Memory B cell (primary cell): ENCODE data around the gene AGRN.
"Not testable (repeated sequence)": the region's sequence is repeated elsewhere in the genome, so short reads cannot be mapped to it uniquely, and the experiment has no call there.

Source experiments
- ATAC-seq: fragments of 150-1000 bp; cut with Tn5 transposase; 2 replicates; pipeline ENCODE4 v1.10.0; 2021; ENCODE audit warnings: low read depth, mild to moderate bottlenecking, moderate library complexity
- DNase-seq, 2 donors: peaks; one replicate each; pipeline ENCODE4 v3.0.0; 2022; ENCODE audit warnings: low spot score in 2 of 2
- H3K27ac Mint-ChIP-seq: one replicate; pipeline ENCODE4 v1.8.0; 2022; ENCODE audit warnings: mild to moderate bottlenecking, moderate library complexity, mixed read lengths
- H3K27me3 Mint-ChIP-seq: one replicate; pipeline ENCODE4 v1.8.0; 2022; ENCODE audit warnings: mixed read lengths
- H3K36me3 Mint-ChIP-seq: one replicate; pipeline ENCODE4 v1.8.0; 2022; ENCODE audit warnings: mild to moderate bottlenecking, mixed read lengths
- H3K4me1 Mint-ChIP-seq: one replicate; pipeline ENCODE4 v1.8.0; 2022; ENCODE audit warnings: mixed read lengths
- H3K4me3 Mint-ChIP-seq: one replicate; pipeline ENCODE4 v1.8.0; 2022; ENCODE audit warnings: mild to moderate bottlenecking, moderate library complexity, mixed read lengths
- H3K9me3 Mint-ChIP-seq: one replicate; pipeline ENCODE4 v1.8.0; 2022; ENCODE audit warnings: mixed read lengths

Gene AGRN

DNA sequence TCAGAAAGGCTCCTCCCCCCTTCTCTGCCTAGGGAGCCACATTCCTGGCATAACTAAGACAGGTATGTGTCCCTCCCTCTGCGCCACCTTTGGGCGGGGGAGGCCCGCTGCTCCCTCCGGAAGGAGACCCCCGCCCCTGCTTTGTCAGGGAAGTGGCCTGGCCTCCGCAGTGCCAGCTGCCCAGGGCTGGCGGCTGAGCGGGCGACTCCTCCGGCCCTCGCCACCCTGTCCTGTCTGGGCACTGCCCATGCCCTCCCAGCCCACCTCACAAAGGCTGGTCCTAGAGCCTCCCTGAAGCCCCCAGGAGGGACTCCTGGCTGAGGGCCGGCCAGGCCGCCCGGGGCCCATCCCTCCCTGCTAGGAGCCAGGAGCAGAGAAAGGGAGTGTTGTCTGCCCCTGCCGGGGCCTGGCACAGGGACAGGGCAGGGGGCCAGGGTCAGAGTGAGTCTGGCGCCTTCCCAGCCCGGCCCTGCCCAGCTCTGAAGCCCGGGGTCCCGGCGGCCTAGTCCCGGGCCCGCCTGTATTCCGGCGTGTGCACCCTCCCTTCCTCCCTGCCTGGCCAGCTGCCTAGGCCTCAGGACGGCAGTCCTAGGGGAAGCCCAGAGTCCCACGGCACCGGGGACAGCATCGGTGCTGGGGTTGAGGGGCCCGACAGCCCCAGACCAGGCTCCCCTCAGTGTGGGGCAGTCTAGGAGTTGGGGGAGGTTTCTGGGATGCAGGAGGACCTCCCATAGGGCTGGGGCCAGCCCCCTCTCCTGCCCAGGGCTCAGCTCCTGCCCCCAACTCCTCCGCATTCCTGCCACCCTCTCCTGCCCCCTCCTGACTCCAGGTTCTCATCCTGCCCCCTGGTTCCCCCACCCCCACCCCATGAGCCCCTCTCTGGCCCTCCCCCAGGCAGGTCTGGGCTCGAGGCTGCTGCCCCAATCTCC, 5.1 kb downstream of the AGRN start:
- no peak for DNase-seq
- ATAC-seq: no peak
- H3K27ac Mint-ChIP-seq: no peak overlapping the region

DNA sequence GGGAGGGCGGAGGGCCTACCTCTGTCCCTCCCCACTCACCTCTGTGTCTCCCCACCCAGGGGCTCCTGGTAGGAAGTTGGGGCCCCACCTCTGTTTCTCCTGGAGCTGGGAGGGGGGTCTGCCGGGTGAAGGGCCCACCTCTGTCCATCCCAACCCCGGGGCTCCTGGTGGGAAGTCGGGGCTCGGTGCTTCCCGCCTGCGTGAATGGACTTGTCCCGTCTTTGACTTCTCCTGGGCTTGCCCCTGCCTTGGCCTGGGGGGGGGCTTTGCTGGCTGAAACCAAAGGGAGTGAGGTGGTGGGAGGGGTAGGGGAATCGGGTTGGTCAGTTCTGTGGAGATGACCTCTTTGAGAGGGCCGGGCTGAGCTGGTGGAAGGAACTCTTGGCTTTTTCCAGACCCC, 5.8 kb downstream of the AGRN start:
- Mint-ChIP-seq H3K36me3 (no peaks in the 10 kb centered on the region), H3K4me1 (peaks cover 11% of the 10 kb centered on the region), H3K27ac (no peak overlapping the region), H3K27me3 (peaks cover 7% of the 10 kb centered on the region), H3K9me3 (no peaks in the 10 kb centered on the region), H3K4me3 (no peak overlapping the region)
- ATAC-seq: no peak
- DNase-seq: no peak

More for the DNA sequence above, 5.1 kb downstream of the AGRN start:
- peaks cover 7% of the 10 kb centered on the region for H3K27me3 Mint-ChIP-seq
- H3K9me3 Mint-ChIP-seq: no peaks in the 10 kb centered on the region
- peaks cover 11% of the 10 kb centered on the region for H3K4me1 Mint-ChIP-seq
- no peak overlapping the region for H3K4me3 Mint-ChIP-seq
- H3K36me3 Mint-ChIP-seq: no peaks in the 10 kb centered on the region

GRCh38 chr1:1026599-1027413, 6.9 kb downstream of the AGRN start:
- no peak for ATAC-seq
- no peaks in the 10 kb centered on the region for H3K9me3 Mint-ChIP-seq
- peaks cover 7% of the 10 kb centered on the region for H3K27me3 Mint-ChIP-seq
- no peak for DNase-seq
- H3K4me3 Mint-ChIP-seq: no peak overlapping the region
- no peak overlapping the region for H3K27ac Mint-ChIP-seq
- no peaks in the 10 kb centered on the region for H3K36me3 Mint-ChIP-seq
- H3K4me1 Mint-ChIP-seq: peaks cover 9% of the 10 kb centered on the region

- DNase-seq (no peak), ATAC-seq (no peak)
- H3K36me3 Mint-ChIP-seq: no peaks in the 10 kb centered on the region
- H3K27ac Mint-ChIP-seq: no peak overlapping the region
- H3K4me1 Mint-ChIP-seq: peaks cover 13% of the 10 kb centered on the region
- H3K4me3 Mint-ChIP-seq: no peak overlapping the region
- H3K27me3 Mint-ChIP-seq: peaks cover 7% of the 10 kb centered on the region
- no peaks in the 10 kb centered on the region for H3K9me3 Mint-ChIP-seq
Measured at GRCh38 chr1:1027791-1028190, 7.9 kb downstream of the AGRN start.

DNA sequence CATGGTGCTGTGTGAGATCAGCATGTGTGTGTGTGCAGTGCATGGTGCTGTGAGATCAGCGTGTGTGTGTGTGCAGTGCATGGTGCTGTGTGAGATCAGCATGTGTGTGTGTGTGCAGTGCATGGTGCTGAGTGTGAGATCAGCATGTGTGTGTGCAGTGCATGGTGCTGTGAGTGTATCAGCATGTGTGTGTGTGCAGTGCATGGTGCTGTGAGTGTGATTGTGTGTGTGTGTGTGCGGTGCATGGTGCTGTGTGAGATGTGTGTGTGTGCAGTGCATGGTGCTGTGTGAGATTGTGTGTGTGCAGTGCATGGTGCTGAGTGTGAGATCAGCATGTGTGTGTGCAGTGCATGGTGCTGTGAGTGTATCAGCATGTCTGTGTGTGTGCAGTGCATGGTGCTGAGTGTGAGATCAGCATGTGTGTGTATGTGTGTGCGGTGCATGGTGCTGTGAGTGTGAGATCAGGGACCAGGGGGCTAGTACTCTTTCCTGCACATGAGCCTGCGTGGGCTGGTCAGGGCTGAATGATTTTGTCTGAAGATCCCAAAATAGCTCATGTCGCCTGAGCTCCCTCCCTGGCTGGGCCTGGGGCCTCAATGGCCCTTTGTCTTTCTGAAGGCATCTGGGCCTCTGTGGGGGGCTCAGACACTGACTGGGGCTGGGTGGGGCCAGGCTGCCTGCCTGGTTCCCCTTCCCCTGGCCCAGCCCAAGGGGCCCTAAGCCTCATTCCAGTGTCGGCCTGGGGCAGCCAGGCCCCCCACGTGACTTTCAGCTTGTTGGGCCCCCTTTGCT, 11.1 kb downstream of the AGRN start:
- H3K27ac Mint-ChIP-seq, ATAC-seq, H3K9me3 Mint-ChIP-seq, H3K36me3 Mint-ChIP-seq, H3K27me3 Mint-ChIP-seq, H3K4me3 Mint-ChIP-seq, DNase-seq: not testable (repeated sequence)
- peaks cover 17% of the 10 kb centered on the region for H3K4me1 Mint-ChIP-seq

DNA sequence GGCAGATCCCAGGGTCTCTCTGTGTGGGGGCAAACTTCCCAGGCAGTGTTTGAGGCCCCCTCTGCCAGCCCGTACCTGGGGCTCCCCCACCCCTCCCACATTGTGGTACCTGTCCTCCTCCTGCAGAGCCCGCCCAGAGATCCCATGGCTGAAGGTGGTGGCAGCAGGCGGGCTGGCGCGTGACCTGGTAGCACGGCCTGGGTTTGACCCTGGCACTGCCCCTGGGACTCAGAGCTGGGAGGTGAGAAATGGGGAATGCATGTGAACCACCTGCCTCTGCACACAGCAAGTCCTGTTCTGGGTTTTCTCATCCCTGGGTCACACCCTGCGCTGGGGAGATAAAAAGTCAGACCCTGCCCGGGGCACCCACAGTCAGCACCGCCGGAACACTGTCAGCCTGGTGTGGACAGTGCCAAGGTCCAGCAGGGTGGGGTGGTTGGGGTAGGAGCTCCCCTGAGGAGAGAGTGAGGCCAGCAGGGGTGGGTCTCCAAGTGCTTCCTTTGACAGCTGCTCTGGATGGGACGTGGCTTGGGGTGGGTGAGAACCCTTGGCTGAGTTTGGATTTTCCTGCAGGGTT, 11.8 kb downstream of the AGRN start:
- no peak for ATAC-seq
- Mint-ChIP-seq H3K36me3 (no peaks in the 10 kb centered on the region), H3K4me1 (peaks cover 18% of the 10 kb centered on the region), H3K9me3 (no peaks in the 10 kb centered on the region), H3K27ac (peak overlapping the region; percentile 73), H3K27me3 (peaks cover 5% of the 10 kb centered on the region), H3K4me3 (peak overlapping the region; percentile 76)
- DNase-seq: no peak

DNA sequence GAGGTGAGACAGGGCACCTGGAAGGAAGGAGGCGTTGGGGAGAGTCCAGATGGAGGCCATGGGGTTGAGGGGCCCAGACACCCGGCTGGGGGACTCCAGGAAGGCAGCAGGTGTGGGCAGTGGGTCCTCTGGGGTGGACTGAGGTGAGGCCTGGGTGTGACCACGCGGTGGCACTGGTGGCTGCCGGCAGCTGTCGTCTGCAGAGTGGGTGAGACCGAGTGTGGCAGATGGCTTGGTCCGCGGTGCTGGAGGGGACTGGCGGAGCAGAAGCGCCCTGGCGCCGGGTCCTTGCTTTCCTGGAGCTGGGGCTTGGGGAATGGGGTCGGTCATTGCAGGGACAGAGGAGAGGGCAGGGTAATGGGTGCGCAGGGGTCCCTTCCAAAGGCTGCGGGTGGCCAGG, 12.5 kb downstream of the AGRN start:
- H3K36me3 Mint-ChIP-seq: no peaks in the 10 kb centered on the region
- no peaks in the 10 kb centered on the region for H3K9me3 Mint-ChIP-seq
- DNase-seq (no peak), ATAC-seq (no peak)
- peak overlapping the region; percentile 73 for H3K27ac Mint-ChIP-seq
- H3K4me1 Mint-ChIP-seq: peaks cover 18% of the 10 kb centered on the region
- H3K27me3 Mint-ChIP-seq: peaks cover 3% of the 10 kb centered on the region
- H3K4me3 Mint-ChIP-seq: peak overlapping the region; percentile 76

DNA sequence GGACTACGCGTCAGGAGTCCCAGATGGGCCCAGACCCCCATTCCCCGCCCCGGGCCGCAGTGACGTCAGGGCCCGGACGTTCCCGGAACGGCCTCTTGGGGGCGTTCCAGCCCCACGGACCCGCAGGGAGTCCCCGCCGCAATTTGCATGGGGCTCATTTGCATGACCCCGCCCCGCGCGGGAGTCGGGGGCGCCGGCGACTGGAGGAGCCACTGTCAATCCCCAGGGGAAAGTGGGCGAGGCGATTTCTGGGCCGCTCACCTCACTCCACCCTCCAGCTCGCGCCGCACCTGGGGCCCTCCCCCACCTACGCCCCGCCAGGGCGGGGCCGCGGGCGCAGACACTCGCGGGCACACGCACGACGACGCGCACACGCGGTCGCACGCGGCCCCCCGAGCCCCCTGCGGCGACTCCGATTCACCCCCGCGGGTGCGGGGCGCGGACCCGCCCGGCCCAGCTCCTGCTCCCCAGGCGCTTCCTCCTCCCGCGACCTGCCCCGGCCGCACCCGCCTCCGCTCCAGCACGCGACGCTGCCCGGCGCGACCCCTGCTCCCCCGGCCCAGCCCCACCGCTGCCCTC, 13.2 kb downstream of the AGRN start:
- DNase-seq (peak; percentile 97 to 98), ATAC-seq (peak; percentile 92)
- Mint-ChIP-seq H3K4me3 (peak overlapping the region; percentile 61), H3K9me3 (no peaks in the 10 kb centered on the region), H3K4me1 (peaks cover 22% of the 10 kb centered on the region), H3K36me3 (no peaks in the 10 kb centered on the region), H3K27me3 (peaks cover 2% of the 10 kb centered on the region), H3K27ac (no peak overlapping the region)

DNA sequence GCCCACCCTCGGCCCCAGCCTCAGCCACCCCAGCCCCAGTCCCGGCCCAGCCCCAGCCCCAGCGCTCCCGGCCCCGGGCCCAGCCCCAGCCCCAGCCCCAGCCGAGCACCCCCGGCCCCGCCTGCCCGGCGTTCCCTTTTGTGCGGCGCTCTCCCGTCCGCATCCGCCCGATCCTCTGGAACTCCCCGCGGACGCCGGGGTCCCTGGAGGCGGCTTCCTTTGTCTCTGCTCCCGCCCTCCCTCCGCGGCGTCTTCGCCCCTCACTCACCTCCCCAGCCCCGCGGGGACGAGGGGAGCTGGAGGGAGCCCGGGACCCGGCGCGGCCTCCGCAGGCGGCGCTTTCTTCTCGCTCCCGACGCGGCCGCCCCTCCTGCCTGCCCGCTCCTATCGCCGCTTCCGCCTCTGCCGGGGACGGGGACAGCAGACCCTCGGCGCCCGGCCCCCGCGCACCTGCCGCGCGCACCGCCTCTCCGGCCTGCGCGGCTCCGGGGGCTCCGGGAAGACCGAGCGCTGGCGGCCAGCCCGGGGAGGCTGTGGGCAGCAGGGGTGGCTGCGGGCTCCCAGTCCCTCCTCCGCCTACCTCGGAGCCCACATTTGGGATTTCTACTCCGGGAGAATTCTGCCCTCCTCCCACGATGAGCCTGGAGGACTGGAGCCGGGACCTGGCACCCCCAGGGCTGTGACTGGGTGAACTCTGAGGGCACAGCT, 14.0 kb downstream of the AGRN start:
- H3K4me3 Mint-ChIP-seq: peak overlapping the region; percentile 79
- DNase-seq (peak in 1 of 2 donors; percentile 42), ATAC-seq (no peak)
- no peaks in the 10 kb centered on the region for H3K36me3 Mint-ChIP-seq
- H3K27ac Mint-ChIP-seq: no peak overlapping the region
- H3K4me1 Mint-ChIP-seq: peaks cover 29% of the 10 kb centered on the region
- peaks cover 6% of the 10 kb centered on the region for H3K27me3 Mint-ChIP-seq
- no peaks in the 10 kb centered on the region for H3K9me3 Mint-ChIP-seq

GRCh38 chr1:1034439-1034781, 14.5 kb downstream of the AGRN start:
- peaks cover 8% of the 10 kb centered on the region for H3K27me3 Mint-ChIP-seq
- H3K4me3 Mint-ChIP-seq: peak overlapping the region; percentile 79
- H3K9me3 Mint-ChIP-seq: no peaks in the 10 kb centered on the region
- H3K27ac Mint-ChIP-seq: no peak overlapping the region
- H3K36me3 Mint-ChIP-seq: no peaks in the 10 kb centered on the region
- DNase-seq (no peak), ATAC-seq (no peak)
- peaks cover 33% of the 10 kb centered on the region for H3K4me1 Mint-ChIP-seq

DNA sequence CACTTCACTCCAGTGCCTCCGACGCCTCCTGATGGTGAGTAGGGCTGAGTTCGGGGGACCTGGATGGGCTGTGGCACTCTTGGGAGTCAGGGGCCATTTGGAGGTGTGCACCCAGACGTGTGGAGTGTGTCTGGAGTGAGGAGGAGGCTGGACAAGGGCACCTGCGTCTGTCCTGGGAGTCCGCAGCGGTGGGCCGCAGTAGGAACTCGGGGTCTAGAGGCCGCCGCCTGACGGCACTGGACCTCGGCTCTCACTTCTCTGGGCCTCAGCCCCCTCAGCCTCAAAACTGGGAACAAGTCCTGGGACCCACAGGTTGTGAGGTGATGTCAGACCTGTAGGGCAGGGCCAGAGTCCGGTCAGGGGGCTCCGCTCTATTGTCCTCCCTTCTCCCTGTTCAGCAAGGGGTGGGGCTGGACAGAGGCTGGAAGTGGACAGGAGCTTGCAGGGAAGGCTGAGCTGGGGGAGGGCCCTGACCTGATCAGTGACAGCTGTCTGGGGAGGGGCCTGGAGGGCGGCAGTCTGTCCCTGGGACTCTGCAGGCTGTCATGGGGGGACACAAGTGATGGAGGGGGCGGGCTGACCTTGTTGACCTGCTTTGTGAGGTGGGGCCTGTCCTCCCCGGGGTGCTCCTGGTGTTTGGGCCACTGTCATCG, 15.5 kb downstream of the AGRN start:
- DNase-seq: no peak
- Mint-ChIP-seq H3K4me1 (peaks cover 38% of the 10 kb centered on the region), H3K4me3 (no peak overlapping the region), H3K36me3 (no peaks in the 10 kb centered on the region), H3K27ac (no peak overlapping the region), H3K27me3 (peaks cover 12% of the 10 kb centered on the region), H3K9me3 (no peaks in the 10 kb centered on the region)
- ATAC-seq: no peak

DNA sequence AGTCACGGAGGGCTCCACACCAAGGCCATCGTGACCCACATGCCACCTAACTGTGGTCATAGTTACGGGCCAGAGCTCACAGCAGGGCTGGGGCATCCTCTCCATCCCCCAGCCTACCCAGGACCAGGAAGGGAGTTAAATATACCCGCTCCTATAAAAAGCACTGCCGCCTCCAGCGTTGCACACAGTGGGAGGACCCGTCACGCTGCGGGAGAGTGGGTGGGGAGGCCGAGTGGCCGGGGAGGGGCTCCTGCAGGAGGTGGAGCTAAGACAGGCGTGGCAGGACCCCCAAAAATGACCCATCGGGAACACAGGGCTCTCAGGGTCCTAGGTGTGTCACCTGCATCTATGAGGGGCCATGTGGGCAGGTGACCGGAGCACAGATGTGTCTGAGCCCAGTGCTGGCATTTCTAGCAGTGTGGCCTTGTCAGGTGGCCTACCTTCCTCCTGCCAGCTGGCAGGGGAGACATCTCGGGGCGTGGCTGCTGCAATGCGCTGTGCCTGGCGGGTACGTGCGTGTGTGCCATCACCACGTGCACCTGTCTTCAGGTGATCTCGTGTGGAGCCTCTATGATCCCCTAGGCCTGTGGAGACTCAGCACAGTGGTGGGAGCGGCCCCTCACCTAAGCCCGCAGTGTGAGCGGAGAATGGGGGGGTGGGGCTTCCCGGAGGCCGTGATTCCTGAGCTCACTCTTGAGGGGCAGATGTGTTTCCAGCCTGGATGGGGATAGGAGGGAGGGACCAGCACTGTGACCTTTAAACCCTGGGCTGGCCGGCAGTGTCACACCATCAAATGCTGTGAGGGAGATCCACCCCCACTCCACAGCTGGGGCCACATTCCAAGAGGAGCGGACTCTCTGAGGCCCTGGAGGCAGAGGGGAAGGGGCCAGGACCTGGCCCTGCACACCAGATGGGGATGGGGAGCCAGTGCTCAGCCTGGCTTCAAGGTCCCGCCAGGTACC, 17.7 kb downstream of the AGRN start:
- no peak for ATAC-seq
- peaks cover 12% of the 10 kb centered on the region for H3K27me3 Mint-ChIP-seq
- peaks cover 30% of the 10 kb centered on the region for H3K4me1 Mint-ChIP-seq
- no peak for DNase-seq
- H3K9me3 Mint-ChIP-seq: no peaks in the 10 kb centered on the region
- no peak overlapping the region for H3K4me3 Mint-ChIP-seq
- no peaks in the 10 kb centered on the region for H3K36me3 Mint-ChIP-seq
- H3K27ac Mint-ChIP-seq: no peak overlapping the region
